Prostate gland (tissue), 2 donors: ENCODE measurements around the gene PAPPA. TPM values are rescaled to one million over a fixed set of nuclear protein-coding genes. Genes with fewer than 3 reads are reported as not detected.
A peak's percentile ranks its signal among the peaks of the same experiment; 100 is the strongest.

Experiments
- DNase-seq: peaks from one replicate; pipeline ENCODE4 v3.0.0-alpha.2; 2019; ENCODE audit warnings: low spot score
- H3K27ac ChIP-seq, 2 donors: fragments of 200-600 bp; sonication (generic); 2 replicates each; pipeline ENCODE4 v1.5.1; 2017 to 2019
- H3K27me3 ChIP-seq: fragments of 200-600 bp; sonication (generic); replicated peaks from 2 replicates; pipeline ENCODE4 v1.5.1; 2019; ENCODE audit not compliant: insufficient read depth
- H3K36me3 ChIP-seq, 2 donors: fragments of 200-600 bp; sonication (generic); 1 replicate in 1 of 2; 2 replicates in 1 of 2; pipeline versions ENCODE4 v1.5.1 to v1.8.1; 2017 to 2019
- H3K4me1 ChIP-seq: fragments of 200-600 bp; sonication (generic); replicated peaks from 2 replicates; pipeline ENCODE4 v1.5.1; 2019
- H3K4me3 ChIP-seq, 2 donors: fragments of 200-600 bp; sonication (generic); 2 replicates each; pipeline ENCODE4 v1.5.1; 2017 to 2019
- H3K9me3 ChIP-seq: fragments of 200-600 bp; sonication (generic); 2 replicates; pipeline ENCODE4 v1.5.1; 2017
- CTCF ChIP-seq, 4 experiments: fragments of 200-600 bp in 2 of 4; fragments of 450-650 bp in 2 of 4; sonication (generic) in 2 of 4; IDR thresholded peaks; 1 replicate in 3 of 4; 2 replicates in 1 of 4; pipeline ENCODE4 v1.5.1; 2016 to 2019; ENCODE audit warnings: antibody characterized with exemption in 4 of 4, mild to moderate bottlenecking in 2 of 4, moderate library complexity in 2 of 4
- POLR2A ChIP-seq: fragments of 450-650 bp; IDR thresholded peaks from one replicate; pipeline ENCODE4 v1.6.1; 2016; ENCODE audit warnings: antibody characterized with exemption, mild to moderate bottlenecking
- POLR2AphosphoS5 ChIP-seq: sonication (generic); formaldehyde crosslinking; IDR thresholded peaks from one replicate; pipeline ENCODE4 v1.6.1; 2017; ENCODE audit warnings: antibody characterized with exemption
- WGBS: methylation state at CpG from one replicate; pipeline ENCODE4 v1.1.5; 2018; 5-methylcytosine and 5-hydroxymethylcytosine counted together
- intact Hi-C: fragments of 100-400 bp; cut with DNase I; formaldehyde crosslinking; loops from one replicate; pipeline ENCODE4 v1.14.2; 2022
- total RNA-seq, 2 donors: library from RNA; depleted of rRNA; stranded (reverse); fragments of >200 nt; gene quantifications; one replicate each; pipeline ENCODE4 v1.1.0, GENCODE V29; 2016

The PAPPA gene
- total RNA-seq, result 1 to 10 TPM in 1 of 2 donors, under 1 TPM in 1; 0.27 to 1.8 TPM

GRCh38 chr9:116153765-116154333, at the start of gene PAPPA:
PAPPA (plus strand) TSS chr9:116153791; CDS start chr9:116154173, 382 bp downstream.
- 2% methylated on average over 36 of the region's 41 CpGs for WGBS
- Histone ChIP-seq H3K4me3 (peak within 1 kb of the TSS; percentile 28 to 35), H3K4me1 (peaks cover 3% of the 10 kb centered on the region), H3K9me3 (no peaks in the 10 kb centered on the region), H3K36me3 (no peaks in the 10 kb centered on the region), H3K27me3 (no peaks in the 10 kb centered on the region), H3K27ac (peak within 1 kb of the TSS; percentile 49 to 56)
- TF ChIP-seq CTCF (IDR thresholded peaks at IDR 0.05) (no peak), POLR2A (no peak), POLR2AphosphoS5 (no peak)
- intact Hi-C loops, result loop anchor here (2.0 to 10.0 kb wide), 4 partner anchors 211 to 493 kb away; no protein-coding TSS in a partner anchor
- DNase-seq, result no peak

- H3K27ac ChIP-seq, result no peak overlapping the region
- no peaks in the 10 kb centered on the region for H3K4me1 ChIP-seq
- DNase-seq, result no peak
- no peak for TF ChIP-seq POLR2A
- TF ChIP-seq CTCF (IDR thresholded peaks at IDR 0.05), result no peak
- no peak for TF ChIP-seq POLR2AphosphoS5
- intact Hi-C loops, result no loop called here
- H3K36me3 ChIP-seq, result no peaks in the 10 kb centered on the region
- no peaks in the 10 kb centered on the region for H3K9me3 ChIP-seq
- 64% methylated on average over 2 of the region's 2 CpGs for WGBS
- no peaks in the 10 kb centered on the region for H3K27me3 ChIP-seq
- no peak overlapping the region for H3K4me3 ChIP-seq
Measured at GRCh38 chr9:116103976-116104820, 49.4 kb upstream of the PAPPA start.

- Histone ChIP-seq H3K4me1 (no peaks in the 10 kb centered on the region), H3K9me3 (no peaks in the 10 kb centered on the region), H3K36me3 (no peaks in the 10 kb centered on the region), H3K27me3 (no peaks in the 10 kb centered on the region), H3K27ac (no peak overlapping the region), H3K4me3 (no peak overlapping the region)
- no peak for DNase-seq
- WGBS, result 94% methylated on average over 1 of the region's 1 CpG
- TF ChIP-seq CTCF (IDR thresholded peaks at IDR 0.05) (peak in 1 of 4 experiments; percentile 17), POLR2A (no peak), POLR2AphosphoS5 (no peak)
- intact Hi-C loops, result no loop called here
Measured at GRCh38 chr9:116112236-116112635, 41.4 kb upstream of the PAPPA start.

GRCh38 chr9:116115761-116116353, 37.7 kb upstream of the PAPPA start:
- H3K4me3 ChIP-seq, result no peak overlapping the region
- H3K27ac ChIP-seq, result no peak overlapping the region
- no peak for DNase-seq
- H3K4me1 ChIP-seq, result no peaks in the 10 kb centered on the region
- no peaks in the 10 kb centered on the region for H3K27me3 ChIP-seq
- intact Hi-C loops, result no loop called here
- no peaks in the 10 kb centered on the region for H3K36me3 ChIP-seq
- no peak for TF ChIP-seq CTCF (IDR thresholded peaks at IDR 0.05)
- TF ChIP-seq POLR2AphosphoS5, result no peak
- no peak for TF ChIP-seq POLR2A
- 43% methylated on average over 6 of the region's 6 CpGs for WGBS
- H3K9me3 ChIP-seq, result no peaks in the 10 kb centered on the region
